PC-3 (cell line): Measurements from ENCODE around the gene TAF5L.

ENCODE experiments used
- EZH2 ChIP-seq: fragments of 300-600 bp; sonication (generic); IDR thresholded peaks from one replicate; pipeline ENCODE4 v1.6.1; 2017; ENCODE audit warnings: antibody characterized with exemption, mild to moderate bottlenecking, low read length; ENCODE audit not compliant: unreplicated experiment
- TF ChIP-seq, protein P1 (sequence below): fragments of 300-600 bp; sonication (generic); conservative IDR thresholded peaks from 2 replicates; pipeline ENCODE4 v1.5.1; 2017; ENCODE audit warnings: antibody characterized with exemption, low read depth, mild to moderate bottlenecking, low read length

DNA sequence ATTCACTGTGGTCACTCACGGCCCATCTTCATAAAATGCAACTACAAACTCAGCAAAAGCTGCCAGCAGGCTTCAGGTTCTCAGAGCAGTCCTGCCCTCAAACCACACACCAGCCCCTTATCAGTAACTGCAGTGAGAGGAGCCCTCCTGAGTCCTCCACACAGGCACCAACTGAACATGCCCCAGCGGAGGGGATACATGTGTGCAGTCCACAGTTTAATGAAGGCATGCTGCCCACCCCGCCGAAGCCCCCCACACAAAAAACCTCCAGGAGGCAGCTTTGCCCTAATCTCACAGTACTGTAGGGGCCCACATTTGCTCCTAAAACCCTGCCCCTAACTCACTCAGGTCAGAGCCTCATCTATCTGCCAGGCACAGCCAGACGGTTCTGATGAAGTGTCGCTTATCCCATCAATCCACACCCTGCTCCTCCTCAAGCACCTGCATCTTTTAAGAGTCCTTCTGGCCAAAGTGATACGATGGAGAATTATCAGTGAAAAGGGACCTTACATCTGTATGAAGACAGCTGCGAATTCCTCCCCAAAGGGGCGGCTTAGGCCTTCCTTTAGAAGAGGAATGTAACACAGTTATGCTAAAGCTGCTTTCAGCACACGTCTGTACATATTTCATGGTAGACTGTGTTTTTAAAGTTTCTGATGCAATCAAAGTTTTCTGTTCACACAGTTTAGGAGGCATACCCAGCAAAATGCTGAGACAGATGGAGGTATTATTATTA lies 70.9 kb downstream of the TAF5L start:
- TF ChIP-seq, protein P1, sequence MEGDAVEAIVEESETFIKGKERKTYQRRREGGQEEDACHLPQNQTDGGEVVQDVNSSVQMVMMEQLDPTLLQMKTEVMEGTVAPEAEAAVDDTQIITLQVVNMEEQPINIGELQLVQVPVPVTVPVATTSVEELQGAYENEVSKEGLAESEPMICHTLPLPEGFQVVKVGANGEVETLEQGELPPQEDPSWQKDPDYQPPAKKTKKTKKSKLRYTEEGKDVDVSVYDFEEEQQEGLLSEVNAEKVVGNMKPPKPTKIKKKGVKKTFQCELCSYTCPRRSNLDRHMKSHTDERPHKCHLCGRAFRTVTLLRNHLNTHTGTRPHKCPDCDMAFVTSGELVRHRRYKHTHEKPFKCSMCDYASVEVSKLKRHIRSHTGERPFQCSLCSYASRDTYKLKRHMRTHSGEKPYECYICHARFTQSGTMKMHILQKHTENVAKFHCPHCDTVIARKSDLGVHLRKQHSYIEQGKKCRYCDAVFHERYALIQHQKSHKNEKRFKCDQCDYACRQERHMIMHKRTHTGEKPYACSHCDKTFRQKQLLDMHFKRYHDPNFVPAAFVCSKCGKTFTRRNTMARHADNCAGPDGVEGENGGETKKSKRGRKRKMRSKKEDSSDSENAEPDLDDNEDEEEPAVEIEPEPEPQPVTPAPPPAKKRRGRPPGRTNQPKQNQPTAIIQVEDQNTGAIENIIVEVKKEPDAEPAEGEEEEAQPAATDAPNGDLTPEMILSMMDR: no peak
- TF ChIP-seq EZH2: no peak
